Neuronal stem cell (in vitro differentiated cells): ENCODE measurements around the gene OR11A1.

Source experiments
- DNase-seq: peaks from one replicate; pipeline ENCODE4 v3.0.0-alpha.2; 2013; ENCODE audit warnings: low spot score
- H2AFZ ChIP-seq: one replicate; pipeline ENCODE4 v1.6.1; 2013; ENCODE audit warnings: mild to moderate bottlenecking, low read length, inconsistent platforms
- H2AK5ac ChIP-seq: 2 replicates; pipeline ENCODE4 v1.6.1; 2013; ENCODE audit warnings: low read depth, mild to moderate bottlenecking, inconsistent platforms, low read length, moderate library complexity, mixed read lengths
- H2BK120ac ChIP-seq: 2 replicates; pipeline ENCODE4 v1.6.1; 2013; ENCODE audit warnings: low read depth, mild to moderate bottlenecking, inconsistent platforms, low read length, moderate library complexity, mixed read lengths
- H2BK12ac ChIP-seq: one replicate; pipeline ENCODE4 v1.6.1; 2013; ENCODE audit warnings: low read length, inconsistent platforms
- H2BK15ac ChIP-seq: 2 replicates; pipeline ENCODE4 v1.6.1; 2013; ENCODE audit warnings: mild to moderate bottlenecking, low read length, inconsistent platforms, mixed read lengths
- H2BK5ac ChIP-seq: one replicate; pipeline ENCODE4 v1.6.1; 2013; ENCODE audit warnings: inconsistent platforms, mild to moderate bottlenecking, low read length, moderate library complexity
- H3K14ac ChIP-seq: one replicate; pipeline ENCODE4 v1.6.1; 2013; ENCODE audit warnings: low read length, inconsistent platforms
- H3K18ac ChIP-seq: 2 replicates; pipeline ENCODE4 v1.6.1; 2013; ENCODE audit warnings: low read length, inconsistent platforms
- H3K23ac ChIP-seq: 2 replicates; pipeline ENCODE4 v1.6.1; 2013; ENCODE audit warnings: low read depth, mild to moderate bottlenecking, mixed read lengths, low read length, inconsistent platforms; ENCODE audit not compliant: poor library complexity
- H3K27ac ChIP-seq: replicated peaks from 3 replicates; pipeline ENCODE4 v1.5.1; 2013; ENCODE audit warnings: low read length, inconsistent platforms
- H3K27me3 ChIP-seq, 3 experiments: 2 replicates each; pipeline ENCODE4 v1.6.1; 2013; ENCODE audit warnings: low read length in 3 of 3, mild to moderate bottlenecking in 2 of 3, inconsistent platforms in 1 of 3, low read depth in 1 of 3, mixed read lengths in 1 of 3, moderate library complexity in 1 of 3; ENCODE audit not compliant: control insufficient read depth in 3 of 3, insufficient read depth in 3 of 3
- H3K36me3 ChIP-seq, 2 donors: replicated peaks in 1 of 2; 2 replicates each; pipeline ENCODE4 v1.6.1; 2013; ENCODE audit warnings: low read length in 2 of 2; ENCODE audit not compliant: control insufficient read depth in 2 of 2, insufficient read depth in 2 of 2
- H3K4ac ChIP-seq: 2 replicates; pipeline ENCODE4 v1.6.1; 2013; ENCODE audit warnings: inconsistent platforms, mild to moderate bottlenecking, low read length, moderate library complexity
- H3K4me1 ChIP-seq, 2 donors: 1 replicate in 1 of 2; 2 replicates in 1 of 2; pipeline ENCODE4 v1.6.1; 2013; ENCODE audit warnings: low read length in 2 of 2, low read depth in 1 of 2; ENCODE audit not compliant: control insufficient read depth in 2 of 2, insufficient read depth in 1 of 2
- H3K4me2 ChIP-seq: one replicate; pipeline ENCODE4 v1.6.1; 2013; ENCODE audit warnings: mild to moderate bottlenecking, low read length, inconsistent platforms; ENCODE audit not compliant: insufficient read depth, poor library complexity, severe bottlenecking
- H3K4me3 ChIP-seq, 2 donors: 2 replicates each; pipeline ENCODE4 v1.5.1; 2013; ENCODE audit warnings: low read length in 2 of 2, mild to moderate bottlenecking in 2 of 2, inconsistent platforms in 1 of 2, moderate library complexity in 1 of 2
- H3K79me1 ChIP-seq: one replicate; pipeline ENCODE4 v1.6.1; 2013; ENCODE audit warnings: low read depth, mild to moderate bottlenecking, inconsistent platforms, low read length, moderate library complexity
- H3K9ac ChIP-seq: one replicate; pipeline ENCODE4 v1.6.1; 2013; ENCODE audit warnings: mild to moderate bottlenecking, low read depth, low read length, inconsistent platforms; ENCODE audit not compliant: poor library complexity
- H3K9me3 ChIP-seq, 2 donors: replicated peaks in 1 of 2; 2 replicates each; pipeline versions ENCODE3 to v1.6.1; 2013; ENCODE audit warnings: low read length in 2 of 2, mild to moderate bottlenecking in 2 of 2, inconsistent platforms in 1 of 2, low read depth in 1 of 2, mixed read lengths in 1 of 2, moderate library complexity in 1 of 2; ENCODE audit not compliant: control insufficient read depth in 2 of 2, insufficient read depth in 1 of 2
- H4K8ac ChIP-seq: one replicate; pipeline ENCODE4 v1.6.1; 2013; ENCODE audit warnings: low read depth, mild to moderate bottlenecking, inconsistent platforms, low read length, moderate library complexity
- H4K91ac ChIP-seq: one replicate; pipeline ENCODE4 v1.6.1; 2013; ENCODE audit warnings: low read length, low read depth, mild to moderate bottlenecking, inconsistent platforms; ENCODE audit not compliant: poor library complexity
- WGBS, 2 donors: extraction: QIAGEN DNeasy Blood & Tissue Kit; methylation state at CpG; one replicate each; pipeline ENCODE4 v1.1.7; 2013; ENCODE audit warnings: missing lambda C conversion rate in 2 of 2, mixed read lengths in 1 of 2; ENCODE audit not compliant: insufficient read length in 2 of 2, insufficient replicate concordance in 1 of 2; ENCODE audit errors: extremely low coverage in 2 of 2; 5-methylcytosine and 5-hydroxymethylcytosine counted together

Gene OR11A1

GRCh38 chr6:29403801-29404200 lies 53.1 kb downstream of the OR11A1 start:
- Histone ChIP-seq H2BK12ac (no peak overlapping the region), H4K91ac (no peak overlapping the region), H2AK5ac (no peak overlapping the region), H3K4me3 (no peak overlapping the region), H2BK5ac (no peak overlapping the region), H3K9ac (no peak overlapping the region), H3K23ac (no peak overlapping the region), H3K27ac (no peak overlapping the region), H3K36me3 (no peaks in the 10 kb centered on the region), H2BK120ac (no peak overlapping the region), H3K14ac (no peak overlapping the region), H2AFZ (no peak overlapping the region), H3K79me1 (no peaks in the 10 kb centered on the region), H3K18ac (no peak overlapping the region), H3K4me1 (no peaks in the 10 kb centered on the region), H4K8ac (no peak overlapping the region), H2BK15ac (no peak overlapping the region), H3K4me2 (no peak overlapping the region), H3K27me3 (no peaks in the 10 kb centered on the region), H3K4ac (no peak overlapping the region), H3K9me3 (no peaks in the 10 kb centered on the region)
- no CpG with 5 or more reads among the region's 1 CpG for WGBS, 2 donors
- no peak for DNase-seq

GRCh38 chr6:29399525-29399924 lies 57.3 kb downstream of the OR11A1 start:
- no peak overlapping the region for H2BK12ac ChIP-seq
- no peaks in the 10 kb centered on the region for H3K79me1 ChIP-seq
- no peaks in the 10 kb centered on the region for H3K4me1 ChIP-seq
- H3K18ac ChIP-seq: no peak overlapping the region
- H3K9me3 ChIP-seq: no peaks in the 10 kb centered on the region
- no peak overlapping the region for H3K9ac ChIP-seq
- DNase-seq: no peak
- no peak overlapping the region for H3K23ac ChIP-seq
- H2AK5ac ChIP-seq: no peak overlapping the region
- no peak overlapping the region for H3K27ac ChIP-seq
- WGBS, 2 donors: no CpG with 5 or more reads among the region's 2 CpGs
- no peak overlapping the region for H2AFZ ChIP-seq
- no peak overlapping the region for H3K4me2 ChIP-seq
- H3K4ac ChIP-seq: no peak overlapping the region
- H3K14ac ChIP-seq: no peak overlapping the region
- H2BK15ac ChIP-seq: no peak overlapping the region
- no peaks in the 10 kb centered on the region for H3K36me3 ChIP-seq
- H4K8ac ChIP-seq: no peak overlapping the region
- no peak overlapping the region for H2BK120ac ChIP-seq
- no peak overlapping the region for H3K4me3 ChIP-seq
- H2BK5ac ChIP-seq: no peak overlapping the region
- no peaks in the 10 kb centered on the region for H3K27me3 ChIP-seq
- H4K91ac ChIP-seq: no peak overlapping the region

GRCh38 chr6:29395331-29395730 lies 61.5 kb downstream of the OR11A1 start, which contains the start of gene OR12D2:
Gene OR12D2 (plus strand): TSS chr6:29395631. CDS start chr6:29396700, 1,069 bp downstream.
- Histone ChIP-seq H2BK15ac (no peak within 1 kb of the TSS), H3K4ac (no peak within 1 kb of the TSS), H2BK5ac (no peak within 1 kb of the TSS), H3K79me1 (no peaks in the 10 kb centered on the region), H3K18ac (no peak within 1 kb of the TSS), H2AFZ (no peak within 1 kb of the TSS), H3K9ac (no peak within 1 kb of the TSS), H2BK12ac (no peak within 1 kb of the TSS), H3K4me2 (no peak within 1 kb of the TSS), H2AK5ac (no peak within 1 kb of the TSS), H4K8ac (no peak within 1 kb of the TSS), H2BK120ac (no peak within 1 kb of the TSS), H3K27me3 (no peaks in the 10 kb centered on the region), H3K9me3 (no peaks in the 10 kb centered on the region), H3K4me1 (no peaks in the 10 kb centered on the region), H3K14ac (no peak within 1 kb of the TSS), H4K91ac (no peak within 1 kb of the TSS), H3K36me3 (no peaks in the 10 kb centered on the region), H3K4me3 (no peak within 1 kb of the TSS), H3K27ac (no peak within 1 kb of the TSS), H3K23ac (no peak within 1 kb of the TSS)
- no peak for DNase-seq

GRCh38 chr6:29388533-29388932 lies 68.3 kb downstream of the OR11A1 start:
- Histone ChIP-seq H3K79me1 (no peaks in the 10 kb centered on the region), H3K23ac (no peak overlapping the region), H2BK12ac (no peak overlapping the region), H3K9me3 (no peaks in the 10 kb centered on the region), H3K27ac (no peak overlapping the region), H3K27me3 (no peaks in the 10 kb centered on the region), H3K18ac (no peak overlapping the region), H2BK120ac (no peak overlapping the region), H3K4me3 (no peak overlapping the region), H2BK5ac (no peak overlapping the region), H3K9ac (no peak overlapping the region), H3K36me3 (no peaks in the 10 kb centered on the region), H2AK5ac (no peak overlapping the region), H2AFZ (no peak overlapping the region), H4K91ac (no peak overlapping the region), H2BK15ac (no peak overlapping the region), H3K4ac (no peak overlapping the region), H3K4me1 (no peaks in the 10 kb centered on the region), H4K8ac (no peak overlapping the region), H3K14ac (no peak overlapping the region), H3K4me2 (no peak overlapping the region)
- 100% methylated on average over 1 to 2 of the region's 4 CpGs for WGBS, 2 donors
- no peak for DNase-seq
